HepG2 (cell line): ENCODE data around the gene RCAN2. TPM values are rescaled to one million over a fixed set of nuclear protein-coding genes. Genes with fewer than 3 reads are reported as not detected.

Source experiments
- ATAC-seq: fragments of 200-7000 bp; cut with Tn5 transposase; 3 replicates; pipeline ENCODE4 v1.9.1; 2020; ENCODE audit warnings: mild to moderate bottlenecking, moderate library complexity
- BruUV-seq: library from RNA; stranded (reverse); fragments of 400-500 nt; replicated peaks from 2 replicates; lab custom pipeline; 2021; lab: Mats Ljungman, UMichigan
- CTCF ChIA-PET: fragments of 300-600 bp; formaldehyde crosslinking; extraction: SDS; loops from one replicate; lab custom pipeline; 2021; ENCODE audit warnings: low total read pairs, inconsistent platforms, low intra/inter-chr PET ratio; lab: Yijun Ruan, JAX
- POLR2A ChIA-PET: fragments of 350-600 bp; sonication (Branson Sonifier 250); formaldehyde crosslinking; loops from one replicate; lab custom pipeline; 2020; ENCODE audit warnings: antibody characterized with exemption, inconsistent platforms; lab: Yijun Ruan, JAX
- DNase-seq: peaks from one replicate; pipeline ENCODE4 v3.0.0-alpha.2; 2015; ENCODE audit warnings: low spot score
- FAIRE-seq: peaks from 3 replicates; lab custom pipeline; 2011; peaks lifted over from hg19 to GRCh38; lab: Jason Lieb, UNC
- H2AFZ ChIP-seq: one replicate; pipeline ENCODE4 v1.6.1; 2011; ENCODE audit warnings: low read length, inconsistent platforms
- H3K27ac ChIP-seq: fragments of 300-600 bp; 3 replicates; pipeline ENCODE4 v1.8.0; 2011; ENCODE audit warnings: mixed run types, mild to moderate bottlenecking, mixed read lengths, low read length, inconsistent platforms; ENCODE audit not compliant: insufficient read depth; ENCODE audit errors: extremely low read length
- H3K27me3 ChIP-seq, 2 experiments: fragments of 200-600 bp in 1 of 2; 2 replicates in 1 of 2; 3 replicates in 1 of 2; pipeline versions ENCODE4 v1.6.0 to v1.8.0; 2011; ENCODE audit warnings: low read length in 2 of 2, mild to moderate bottlenecking in 2 of 2, moderate library complexity in 2 of 2, inconsistent platforms in 1 of 2; ENCODE audit not compliant: insufficient read depth in 2 of 2, control insufficient read depth in 1 of 2
- H3K36me3 ChIP-seq, 2 experiments: fragments of 200-600 bp in 1 of 2; replicated peaks in 1 of 2; 2 replicates in 1 of 2; 3 replicates in 1 of 2; pipeline versions ENCODE4 v1.5.1 to v1.8.0; 2011; ENCODE audit warnings: low read length in 2 of 2, inconsistent platforms in 1 of 2; ENCODE audit not compliant: insufficient read depth in 2 of 2, control insufficient read depth in 1 of 2
- H3K4me1 ChIP-seq: 2 replicates; pipeline ENCODE4 v1.5.1; 2012; ENCODE audit warnings: low read length, inconsistent platforms; ENCODE audit not compliant: insufficient read depth
- H3K4me2 ChIP-seq: 2 replicates; pipeline ENCODE4 v1.6.0; 2011; ENCODE audit warnings: low read depth, low read length, inconsistent platforms
- H3K4me3 ChIP-seq, 3 experiments: fragments of 200-600 bp in 1 of 3; sonication (generic), shearing (Covaris generic) in 1 of 3; replicated peaks in 1 of 3; 2 replicates each; pipeline ENCODE4 v1.5.1; 2011 to 2016; ENCODE audit warnings: low read length in 3 of 3, inconsistent platforms in 2 of 3, low read depth in 2 of 3, mild to moderate bottlenecking in 2 of 3, control low read depth in 1 of 3, mixed read lengths in 1 of 3; ENCODE audit not compliant: insufficient read depth in 1 of 3
- H3K79me2 ChIP-seq: one replicate; pipeline ENCODE4 v1.6.1; 2011; ENCODE audit warnings: low read length, inconsistent platforms; ENCODE audit not compliant: insufficient read depth
- H3K9ac ChIP-seq: 2 replicates; pipeline ENCODE4 v1.6.0; 2011; ENCODE audit warnings: mild to moderate bottlenecking, low read depth, low read length, inconsistent platforms; ENCODE audit not compliant: insufficient read depth
- H3K9me3 ChIP-seq: 2 replicates; pipeline ENCODE4 v1.5.1; 2012; ENCODE audit warnings: mild to moderate bottlenecking, low read length
- H4K20me1 ChIP-seq: 2 replicates; pipeline ENCODE4 v1.6.0; 2011; ENCODE audit warnings: inconsistent platforms, mild to moderate bottlenecking, low read length, moderate library complexity; ENCODE audit not compliant: insufficient read depth
- CBX1 ChIP-seq: IDR thresholded peaks from one replicate; pipeline ENCODE4 v1.6.1; 2016; ENCODE audit warnings: antibody characterized with exemption, low read depth
- DMTF1 ChIP-seq: sonication (generic); formaldehyde crosslinking; IDR thresholded peaks from 2 replicates; pipeline ENCODE4 v1.4.0; 2020; ENCODE audit warnings: mild to moderate bottlenecking, missing genetic modification reagents
- ETV6 ChIP-seq: sonication (generic); formaldehyde crosslinking; conservative IDR thresholded peaks from 2 replicates; pipeline ENCODE4 v1.4.0; 2020; ENCODE audit warnings: missing genetic modification reagents
- KDM5B ChIP-seq: sonication (generic); formaldehyde crosslinking; IDR thresholded peaks from 2 replicates; pipeline ENCODE4 v1.4.0; 2020; ENCODE audit warnings: missing genetic modification reagents, mild to moderate bottlenecking, borderline replicate concordance
- RFX3 ChIP-seq: IDR thresholded peaks from 2 replicates; pipeline ENCODE4 v1.6.1; 2016; ENCODE audit warnings: missing biosample characterization, missing genetic modification reagents
- ZMYM4 ChIP-seq: sonication (generic); formaldehyde crosslinking; IDR thresholded peaks from 2 replicates; pipeline ENCODE4 v1.8.1; 2023; ENCODE audit warnings: mild to moderate bottlenecking, missing genetic modification reagents
- ZNF362 ChIP-seq: sonication (generic); formaldehyde crosslinking; IDR thresholded peaks from 2 replicates; pipeline ENCODE4 v1.4.0; 2020; ENCODE audit warnings: missing genetic modification reagents, mild to moderate bottlenecking, borderline replicate concordance
- WGBS: methylation state at CpG from one replicate; pipeline ENCODE4 v1.1.6; 2017; ENCODE audit warnings: low lambda C conversion rate; 5-methylcytosine and 5-hydroxymethylcytosine counted together
- in situ Hi-C: cut with HindIII; loops from 2 replicates; pipeline ENCODE4 v1.10.0; 2017; ENCODE audit warnings: low pct_unique_long_range_greater_than_20kb; ENCODE audit not compliant: extremely low pct_ligation_motif_present
- intact Hi-C: fragments of 100-400 bp; cut with micrococcal nuclease; formaldehyde crosslinking; loops from one replicate; pipeline ENCODE4 v1.10.0; 2022; ENCODE audit not compliant: unreplicated experiment
- polyA plus RNA-seq, 8 experiments: library from polyadenylated mRNA; depleted of rRNA in 3 of 8; stranded (reverse) in 7 of 8; unstranded in 1 of 8; fragments of >200 nt; fragmentation: Illumina TruSeq in 4 of 8; extraction: Trizol in 4 of 8; gene quantifications; 2 replicates each; pipeline versions ENCODE4 v1.2.1 to v1.2.3, GENCODE V29; 2011 to 2016; ENCODE audit warnings: low read depth in 4 of 8, missing spikeins in 1 of 8, mixed read lengths in 1 of 8; ENCODE audit not compliant: insufficient read depth in 1 of 8
- total RNA-seq, 5 experiments: library from RNA; depleted of rRNA; stranded (reverse); fragments of >200 nt; fragmentation: Illumina TruSeq; extraction: Trizol; gene quantifications; 2 replicates each; pipeline ENCODE4 v1.2.3, GENCODE V29; 2016; ENCODE audit warnings: low read depth in 1 of 5

The RCAN2 gene
- total and polyA plus RNA-seq, 2 of the 13 experiments (the other 11 are each of a cell fraction or from before 2014, with no cell fraction given), result not detected

GRCh38 chr6:46353528-46353927 is 137.7 kb downstream of the RCAN2 start:
- ChIA-PET CTCF (no interaction called here), POLR2A (no interaction called here)
- intact Hi-C loops, result no loop called here
- 28% methylated on average over 3 of the region's 3 CpGs for WGBS
- no peak for ATAC-seq
- Histone ChIP-seq H4K20me1 (no peaks in the 10 kb centered on the region), H3K9ac (no peak overlapping the region), H3K4me1 (peaks cover 10% of the 10 kb centered on the region; the same call in 1 of the 2 replicates)
- in situ Hi-C loops, result no loop called here
- TF ChIP-seq RFX3 (no peak), CBX1 (no peak), ZMYM4 (CRISPR knock-in tag) (no peak), ETV6 (CRISPR knock-in tag) (no peak), ZNF362 (CRISPR knock-in tag) (no peak), DMTF1 (no peak), KDM5B (CRISPR knock-in tag) (no peak)
- TF ChIP-seq, all 625 proteins: peak for 0
- Histone ChIP-seq H3K36me3 (no peaks in the 10 kb centered on the region), H3K4me2 (no peak overlapping the region), H3K27ac (no peak overlapping the region), H3K9me3 (no peaks in the 10 kb centered on the region), H3K27me3 (no peaks in the 10 kb centered on the region), H3K79me2 (no peaks in the 10 kb centered on the region), H2AFZ (no peak overlapping the region), H3K4me3 (no peak overlapping the region)
- DNase-seq (no peak), FAIRE-seq (no peak)
- no TSS peak for BruUV-seq
